Left lung (tissue), 10 donors: ENCODE measurements around the gene SSUH2. TPM values are rescaled to one million over a fixed set of nuclear protein-coding genes. Genes with fewer than 3 reads are reported as not detected.
A peak's percentile ranks its signal among the peaks of the same experiment; 100 is the strongest.

Experiments used
- ATAC-seq: fragments of 200-7000 bp; cut with Tn5 transposase; one replicate; pipeline ENCODE4 v1.9.1; 2020; ENCODE audit warnings: moderate library complexity
- DNase-seq, 4 donors: peaks; one replicate each; pipeline ENCODE4 v3.0.0-alpha.2; 2013 to 2020
- H3K27ac ChIP-seq, 2 donors: fragments of 200-600 bp; sonication (generic) in 1 of 2; one replicate each; pipeline versions ENCODE4 v1.5.0 to v1.8.0; 2020 to 2021
- H3K27me3 ChIP-seq, 2 donors: fragments of 200-600 bp; sonication (generic) in 1 of 2; one replicate each; pipeline versions ENCODE4 v1.5.0 to v1.8.0; 2020 to 2021
- H3K36me3 ChIP-seq, 2 donors: fragments of 200-600 bp; sonication (generic) in 1 of 2; one replicate each; pipeline versions ENCODE4 v1.5.0 to v1.8.0; 2020 to 2021
- H3K4me1 ChIP-seq, 2 donors: fragments of 200-600 bp; one replicate each; pipeline ENCODE4 v1.8.0; 2021
- H3K4me3 ChIP-seq, 2 donors: fragments of 200-600 bp; sonication (generic) in 1 of 2; one replicate each; pipeline versions ENCODE4 v1.5.0 to v1.8.0; 2020 to 2021; ENCODE audit warnings: mild to moderate bottlenecking in 1 of 2
- H3K9me3 ChIP-seq, 2 donors: fragments of 200-600 bp; sonication (generic) in 1 of 2; one replicate each; pipeline versions ENCODE4 v1.5.0 to v1.8.0; 2020 to 2021
- intact Hi-C, 2 donors: fragments of 100-400 bp; cut with DNase I; formaldehyde crosslinking; loops; one replicate each; pipeline versions ENCODE4 v1.11.2 to v1.14.2; 2022
- polyA plus RNA-seq, 6 donors: library from polyadenylated mRNA; unstranded; fragments of 120-200 nt; gene quantifications; one replicate each; pipeline ENCODE4 v1.2.1, GENCODE V29; 2013; ENCODE audit not compliant: insufficient read length in 6 of 6
- total RNA-seq, 2 donors: library from RNA; stranded (reverse); fragmentation: NEBNext Ultra II Directional; extraction: Animal tissue kit (Norgen Biotek cat#: 25700); gene quantifications; one replicate each; pipeline ENCODE4 v1.2.1, GENCODE V29; 2021
- TF ChIP-seq, protein P1 (sequence below), 2 donors: fragments of 200-600 bp; sonication (generic) in 1 of 2; IDR thresholded peaks; one replicate each; pipeline versions ENCODE4 v1.5.0 to v1.8.0; 2021; ENCODE audit warnings: antibody characterized with exemption in 2 of 2
- donor health status: DM: no; HTN: yes; CAD: no.
- donor health status: DM: no; HTN: no; CAD: no.

Gene SSUH2
- total and polyA plus RNA-seq, 8 donors: 0.29 to 3.1 (median 1.8) TPM

- DNase-seq (no peak), ATAC-seq (no peak)
- TF ChIP-seq, protein P1, sequence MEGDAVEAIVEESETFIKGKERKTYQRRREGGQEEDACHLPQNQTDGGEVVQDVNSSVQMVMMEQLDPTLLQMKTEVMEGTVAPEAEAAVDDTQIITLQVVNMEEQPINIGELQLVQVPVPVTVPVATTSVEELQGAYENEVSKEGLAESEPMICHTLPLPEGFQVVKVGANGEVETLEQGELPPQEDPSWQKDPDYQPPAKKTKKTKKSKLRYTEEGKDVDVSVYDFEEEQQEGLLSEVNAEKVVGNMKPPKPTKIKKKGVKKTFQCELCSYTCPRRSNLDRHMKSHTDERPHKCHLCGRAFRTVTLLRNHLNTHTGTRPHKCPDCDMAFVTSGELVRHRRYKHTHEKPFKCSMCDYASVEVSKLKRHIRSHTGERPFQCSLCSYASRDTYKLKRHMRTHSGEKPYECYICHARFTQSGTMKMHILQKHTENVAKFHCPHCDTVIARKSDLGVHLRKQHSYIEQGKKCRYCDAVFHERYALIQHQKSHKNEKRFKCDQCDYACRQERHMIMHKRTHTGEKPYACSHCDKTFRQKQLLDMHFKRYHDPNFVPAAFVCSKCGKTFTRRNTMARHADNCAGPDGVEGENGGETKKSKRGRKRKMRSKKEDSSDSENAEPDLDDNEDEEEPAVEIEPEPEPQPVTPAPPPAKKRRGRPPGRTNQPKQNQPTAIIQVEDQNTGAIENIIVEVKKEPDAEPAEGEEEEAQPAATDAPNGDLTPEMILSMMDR (IDR thresholded peaks at IDR 0.05): no peak
- Histone ChIP-seq H3K9me3 (no peaks in the 10 kb centered on the region), H3K36me3 (no peaks in the 10 kb centered on the region), H3K27ac (no peak overlapping the region), H3K4me3 (no peak overlapping the region), H3K27me3 (no peaks in the 10 kb centered on the region), H3K4me1 (no peaks in the 10 kb centered on the region)
- intact Hi-C loops: no loop called here
Measured at GRCh38 chr3:8635631-8636030, 9.0 kb downstream of the SSUH2 start.

GRCh38 chr3:8635125-8635524 is 9.5 kb downstream of the SSUH2 start:
- H3K27me3 ChIP-seq: no peaks in the 10 kb centered on the region
- intact Hi-C loops: no loop called here
- no peak overlapping the region for H3K4me3 ChIP-seq
- H3K36me3 ChIP-seq: no peaks in the 10 kb centered on the region
- DNase-seq (no peak), ATAC-seq (no peak)
- H3K27ac ChIP-seq: no peak overlapping the region
- TF ChIP-seq, protein P1 (IDR thresholded peaks at IDR 0.05): no peak
- no peaks in the 10 kb centered on the region for H3K9me3 ChIP-seq
- no peaks in the 10 kb centered on the region for H3K4me1 ChIP-seq

DNA sequence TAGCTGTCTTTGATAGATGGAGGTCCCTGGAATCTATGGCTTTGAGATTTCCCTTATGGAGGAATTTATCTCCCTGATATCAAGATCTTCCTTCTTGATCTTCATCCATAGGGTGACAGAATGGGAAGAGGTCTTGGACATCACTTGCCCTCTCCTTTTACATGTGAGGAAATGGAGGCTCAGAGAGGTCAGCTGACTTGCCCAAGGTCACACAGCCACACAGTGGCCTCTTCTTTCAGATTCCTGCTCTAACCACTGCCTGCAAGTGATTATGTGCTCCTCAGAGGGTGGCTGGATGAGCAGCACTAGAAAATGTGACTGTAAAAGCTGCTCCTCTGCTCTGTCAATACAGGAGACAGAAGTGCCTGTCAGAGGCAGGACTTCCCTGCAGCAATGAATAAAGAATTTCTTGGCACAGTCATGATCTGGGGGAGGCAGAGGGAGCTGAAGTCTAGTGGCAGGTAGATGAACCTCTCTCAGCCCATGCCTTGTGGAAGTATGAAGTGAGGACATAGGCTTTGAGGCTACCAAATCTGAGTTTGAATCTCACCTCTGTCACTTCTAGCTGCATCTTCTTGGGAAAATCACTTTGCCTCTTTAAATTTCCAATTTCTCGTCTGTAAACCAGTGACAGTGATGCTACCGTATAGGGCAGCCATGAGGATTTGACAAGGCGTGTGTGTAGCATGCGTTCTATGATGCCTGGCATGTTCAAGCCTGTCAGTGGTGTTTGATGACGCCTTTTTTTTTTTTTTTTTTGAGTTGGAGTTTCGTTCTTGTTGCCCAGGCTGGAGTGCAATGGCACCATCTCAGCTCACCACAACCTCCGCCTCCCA is 12.0 kb downstream of the SSUH2 start:
- Histone ChIP-seq H3K4me3 (no peak overlapping the region), H3K27me3 (no peaks in the 10 kb centered on the region), H3K4me1 (peaks cover 0 to 4% of the 10 kb centered on the region in 2 donors), H3K9me3 (no peaks in the 10 kb centered on the region), H3K27ac (no peak overlapping the region), H3K36me3 (no peaks in the 10 kb centered on the region)
- no peak for DNase-seq
- intact Hi-C loops: no loop called here
- no peak for ATAC-seq
- TF ChIP-seq, protein P1 (IDR thresholded peaks at IDR 0.05): no peak

DNA sequence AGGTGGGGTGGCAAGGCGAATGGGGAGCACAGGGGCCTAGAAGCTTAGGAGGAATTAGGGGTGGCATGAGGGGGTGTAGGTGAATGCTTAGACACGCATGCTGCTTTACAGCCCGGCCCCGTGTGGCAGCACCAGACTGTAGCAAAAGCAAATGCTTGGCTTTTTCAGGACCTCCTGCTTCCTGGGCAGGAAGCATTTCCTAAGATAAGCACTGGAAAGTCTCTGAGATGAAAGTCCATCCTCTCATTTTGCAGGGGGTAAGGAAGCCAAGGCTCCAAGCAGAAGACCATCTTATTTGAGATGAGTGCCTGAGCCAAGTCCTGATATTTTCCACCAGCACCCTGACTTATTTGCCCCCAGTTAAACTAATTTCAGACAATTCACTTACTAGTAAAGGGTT is 12.9 kb downstream of the SSUH2 start:
- H3K27me3 ChIP-seq: no peaks in the 10 kb centered on the region
- TF ChIP-seq, protein P1 (IDR thresholded peaks at IDR 0.05): no peak
- intact Hi-C loops: no loop called here
- DNase-seq (no peak), ATAC-seq (no peak)
- no peaks in the 10 kb centered on the region for H3K36me3 ChIP-seq
- H3K4me3 ChIP-seq: no peak overlapping the region
- H3K4me1 ChIP-seq: peaks cover 0 to 4% of the 10 kb centered on the region in 2 donors
- H3K9me3 ChIP-seq: no peaks in the 10 kb centered on the region
- no peak overlapping the region for H3K27ac ChIP-seq

DNA sequence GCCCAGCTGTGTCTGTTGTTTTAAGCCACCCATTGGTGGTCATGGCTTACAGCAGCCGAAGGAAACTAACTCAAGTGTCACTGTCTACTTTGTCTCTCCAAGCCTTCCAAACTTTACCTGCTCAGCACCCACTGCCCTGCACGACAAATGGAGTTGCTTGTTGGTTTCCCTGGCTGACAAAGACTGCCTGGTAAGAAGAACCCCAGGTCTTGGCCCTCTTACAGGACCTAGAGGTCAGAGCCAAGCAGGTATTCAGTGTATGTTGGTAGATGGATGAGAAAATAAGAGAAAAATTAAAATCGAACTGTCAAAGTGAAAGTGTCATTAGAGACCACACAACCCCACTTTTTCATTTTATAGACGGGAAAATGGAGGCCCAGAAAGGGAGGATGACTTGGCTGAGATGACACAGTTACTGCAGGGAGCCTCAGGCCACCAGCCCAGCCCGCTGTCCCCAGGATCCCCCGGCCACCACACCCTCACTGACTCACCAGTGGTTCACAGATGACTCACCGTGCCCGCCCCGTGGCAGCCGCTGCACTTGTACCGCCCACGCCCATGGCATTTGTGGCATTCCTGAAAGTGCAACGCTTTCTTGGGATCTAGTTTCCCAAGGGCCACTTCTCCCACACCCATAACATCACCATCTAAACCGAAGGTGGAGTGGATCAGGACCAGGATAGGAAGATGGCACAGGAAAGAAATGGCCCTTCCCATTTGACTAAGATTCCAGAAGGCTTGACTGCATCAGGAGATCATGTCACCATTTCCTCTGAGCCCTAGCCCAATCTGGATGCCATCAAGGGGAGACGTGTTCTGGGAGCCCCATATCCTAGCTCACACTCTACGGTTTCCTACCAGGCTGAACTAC is 15.2 kb downstream of the SSUH2 start:
- intact Hi-C loops: no loop called here

More for the DNA sequence above, 15.2 kb downstream of the SSUH2 start:
- no peaks in the 10 kb centered on the region for H3K9me3 ChIP-seq
- peaks cover 0 to 4% of the 10 kb centered on the region in 2 donors for H3K4me1 ChIP-seq
- TF ChIP-seq, protein P1 (IDR thresholded peaks at IDR 0.05): no peak
- DNase-seq (peak in 2 of 4 donors; percentile 85 to 89), ATAC-seq (peak; percentile 96)
- H3K27ac ChIP-seq: no peak overlapping the region
- no peak overlapping the region for H3K4me3 ChIP-seq
- no peaks in the 10 kb centered on the region for H3K36me3 ChIP-seq
- H3K27me3 ChIP-seq: no peaks in the 10 kb centered on the region
